MG63 (cell line): ENCODE measurements around the gene MED12L. TPM values are rescaled to one million over a fixed set of nuclear protein-coding genes. Genes with fewer than 3 reads are reported as not detected.
A peak's percentile ranks its signal among the peaks of the same experiment; 100 is the strongest.

Experiments
- DNase-seq: peaks from one replicate; pipeline ENCODE4 v3.0.0-alpha.2; 2020
- H3K27me3 ChIP-seq: fragments of 250-450 bp; sonication (Bioruptor Pico); 2 replicates; pipeline ENCODE4 v1.5.1; 2020; ENCODE audit warnings: mild to moderate bottlenecking, moderate library complexity
- H3K36me3 ChIP-seq: fragments of 250-450 bp; sonication (Bioruptor Pico); 2 replicates; pipeline ENCODE4 v1.5.1; 2020; ENCODE audit warnings: mild to moderate bottlenecking, moderate library complexity
- H3K4me3 ChIP-seq: fragments of 250-450 bp; sonication (Bioruptor Pico); 2 replicates; pipeline ENCODE4 v1.5.1; 2020; ENCODE audit warnings: mild to moderate bottlenecking, moderate library complexity
- H3K9me3 ChIP-seq: fragments of 250-450 bp; sonication (Bioruptor Pico); 2 replicates; pipeline ENCODE4 v1.5.1; 2020; ENCODE audit warnings: mild to moderate bottlenecking, moderate library complexity
- total RNA-seq: library from RNA; depleted of rRNA; stranded (reverse); fragments of >200 nt; shearing (Covaris generic); gene quantifications from 2 replicates; pipeline ENCODE4 v1.2.3, GENCODE V29; 2014; ENCODE audit warnings: low replicate concordance

MED12L gene
- total RNA-seq, 1 experiment from 2014 or later = not detected

DNA sequence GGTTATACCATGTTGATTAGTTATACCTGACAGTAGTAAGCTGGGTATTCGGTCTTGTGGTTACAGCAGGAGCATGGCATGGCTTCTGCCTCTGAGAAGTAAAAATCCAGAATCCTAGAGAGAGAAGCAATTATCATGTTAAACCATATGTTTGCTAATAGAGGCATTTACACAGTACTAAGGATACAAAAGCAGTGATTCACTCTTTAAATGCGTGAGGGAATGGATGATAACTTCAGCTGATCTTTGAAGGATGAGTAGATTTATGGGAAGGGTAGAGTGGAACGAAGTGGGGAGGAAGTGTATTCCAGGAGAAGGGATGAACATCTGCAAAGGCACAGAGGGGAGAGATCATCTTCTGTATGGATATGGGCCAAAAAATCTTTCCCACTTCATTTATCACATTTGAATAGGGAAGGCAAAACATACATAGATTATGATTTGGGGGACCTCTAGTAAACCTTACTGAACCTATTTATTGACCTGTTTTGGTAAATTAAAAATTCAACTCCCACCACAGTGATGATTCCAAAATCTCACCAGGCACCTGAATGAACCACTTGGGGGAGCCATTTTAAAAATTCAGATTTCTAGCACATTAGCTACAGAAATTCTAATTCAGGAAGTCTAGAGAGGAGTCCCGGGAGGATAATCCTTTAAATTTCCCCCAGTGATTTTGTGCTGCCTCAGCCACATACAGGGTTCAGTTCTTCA, 340.3 kb downstream of the MED12L start:
- no peak overlapping the region for H3K4me3 ChIP-seq
- H3K9me3 ChIP-seq = no peaks in the 10 kb centered on the region
- no peaks in the 10 kb centered on the region for H3K36me3 ChIP-seq
- no peak for DNase-seq
- no peaks in the 10 kb centered on the region for H3K27me3 ChIP-seq

- DNase-seq = no peak
- Histone ChIP-seq H3K9me3 (no peaks in the 10 kb centered on the region), H3K4me3 (no peak overlapping the region), H3K27me3 (no peaks in the 10 kb centered on the region), H3K36me3 (no peaks in the 10 kb centered on the region)
Measured at GRCh38 chr3:151426341-151426657, 340.8 kb downstream of the MED12L start.

GRCh38 chr3:151428386-151428785, 342.9 kb downstream of the MED12L start:
- Histone ChIP-seq H3K27me3 (no peaks in the 10 kb centered on the region), H3K9me3 (no peaks in the 10 kb centered on the region; the same call in 1 of the 2 replicates), H3K4me3 (no peak overlapping the region), H3K36me3 (no peaks in the 10 kb centered on the region)
- peak; percentile 61 for DNase-seq

GRCh38 chr3:151430821-151431484, 345.5 kb downstream of the MED12L start:
- Histone ChIP-seq H3K36me3 (no peaks in the 10 kb centered on the region), H3K4me3 (no peak overlapping the region), H3K9me3 (no peaks in the 10 kb centered on the region; the same call in 1 of the 2 replicates), H3K27me3 (no peaks in the 10 kb centered on the region)
- DNase-seq = no peak

- Histone ChIP-seq H3K4me3 (no peak overlapping the region), H3K36me3 (no peaks in the 10 kb centered on the region), H3K9me3 (no peaks in the 10 kb centered on the region; the same call in 1 of the 2 replicates), H3K27me3 (no peaks in the 10 kb centered on the region)
- no peak for DNase-seq
Measured at GRCh38 chr3:151431940-151432339, 346.5 kb downstream of the MED12L start.

DNA sequence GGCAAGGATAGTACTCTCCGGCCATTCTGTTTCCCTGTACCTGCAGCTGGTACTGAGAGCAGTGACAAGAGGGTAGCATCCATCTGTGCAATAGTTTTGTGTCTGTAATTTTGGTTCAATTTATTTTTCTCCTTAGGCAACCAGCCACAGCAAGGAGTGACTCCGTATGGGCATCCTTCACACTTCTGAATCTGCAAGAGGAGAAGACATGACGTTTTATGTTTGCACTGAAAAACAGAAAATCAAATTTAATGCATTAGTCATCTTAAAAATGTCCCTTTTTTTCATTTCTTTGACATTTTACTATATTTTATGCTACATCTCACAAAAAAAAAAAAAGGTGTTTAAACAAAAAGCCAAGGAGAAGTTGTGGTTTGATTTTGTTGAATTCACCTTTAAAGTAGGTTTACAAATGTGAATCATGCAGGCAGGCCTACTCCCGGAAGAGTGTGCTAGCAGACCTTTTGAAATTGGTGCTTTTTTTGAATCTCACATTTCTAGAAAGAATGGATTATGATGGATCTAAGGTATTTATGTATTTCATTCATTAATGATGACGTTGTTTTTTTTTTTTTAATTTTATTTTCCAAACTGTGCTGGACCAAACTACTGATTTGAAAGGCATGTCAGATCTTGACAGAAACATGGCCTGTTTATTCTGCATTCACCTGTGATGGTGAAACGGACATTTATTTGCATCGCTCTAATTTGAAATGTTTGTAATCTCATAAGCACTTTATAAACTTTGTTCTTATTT, 347.3 kb downstream of the MED12L start:
- no peak for DNase-seq
- Histone ChIP-seq H3K9me3 (no peaks in the 10 kb centered on the region; the same call in 1 of the 2 replicates), H3K36me3 (no peaks in the 10 kb centered on the region), H3K27me3 (no peaks in the 10 kb centered on the region), H3K4me3 (no peak overlapping the region)

- peak; percentile 53 for DNase-seq
- H3K27me3 ChIP-seq = no peaks in the 10 kb centered on the region
- no peak overlapping the region for H3K4me3 ChIP-seq
- H3K36me3 ChIP-seq = no peaks in the 10 kb centered on the region
- no peaks in the 10 kb centered on the region; the same call in 1 of the 2 replicates for H3K9me3 ChIP-seq
Measured at GRCh38 chr3:151434151-151434890, 348.9 kb downstream of the MED12L start.

GRCh38 chr3:151436675-151437446, 351.4 kb downstream of the MED12L start:
- DNase-seq = no peak
- Histone ChIP-seq H3K27me3 (no peaks in the 10 kb centered on the region), H3K9me3 (no peaks in the 10 kb centered on the region; the same call in 1 of the 2 replicates), H3K36me3 (no peaks in the 10 kb centered on the region), H3K4me3 (no peak overlapping the region)

DNA sequence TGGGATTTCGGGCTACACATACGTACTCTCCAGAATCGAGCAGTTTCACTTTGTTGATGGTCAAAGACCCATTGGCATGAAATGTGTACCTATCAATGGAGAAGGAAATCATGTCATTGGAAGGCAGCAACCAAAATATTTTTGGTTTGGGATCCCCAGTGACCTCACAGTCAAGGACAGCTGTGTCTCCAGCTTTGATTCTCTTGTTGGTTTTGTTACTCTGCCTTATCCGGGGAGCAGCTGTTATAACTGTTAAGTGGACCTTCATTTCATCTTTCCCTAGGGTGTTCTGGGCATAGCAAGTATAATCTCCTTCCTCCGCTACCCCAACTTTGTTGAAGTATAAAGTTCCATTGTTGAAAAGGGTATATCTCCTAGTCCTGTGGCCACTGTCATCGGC, 352.4 kb downstream of the MED12L start:
- no peaks in the 10 kb centered on the region for H3K27me3 ChIP-seq
- H3K36me3 ChIP-seq = no peaks in the 10 kb centered on the region
- no peaks in the 10 kb centered on the region; the same call in 1 of the 2 replicates for H3K9me3 ChIP-seq
- H3K4me3 ChIP-seq = no peak overlapping the region
- DNase-seq = no peak

DNA sequence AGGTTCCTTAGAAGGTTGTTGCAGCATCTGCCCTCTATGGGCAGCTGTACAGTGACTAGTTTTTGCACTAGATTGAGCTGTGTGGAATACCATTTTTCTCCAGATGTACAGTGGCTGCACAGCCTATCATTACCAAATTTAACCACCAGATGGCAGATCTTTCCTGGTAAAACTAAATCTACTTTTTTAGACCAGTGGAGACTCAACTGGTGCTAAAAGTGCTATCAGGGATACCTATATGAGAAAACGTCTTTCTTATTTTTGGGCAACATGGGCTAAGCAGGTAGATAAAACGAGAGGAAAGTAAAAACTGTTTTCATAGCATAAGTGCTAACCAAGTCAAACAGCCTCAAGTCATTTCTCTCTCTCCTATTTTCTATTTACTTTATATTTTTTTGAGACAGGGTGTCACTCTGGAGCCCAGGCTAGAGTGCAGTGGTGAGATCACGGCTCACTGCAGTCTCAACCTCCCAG, 354.2 kb downstream of the MED12L start:
- Histone ChIP-seq H3K36me3 (no peaks in the 10 kb centered on the region), H3K4me3 (no peak overlapping the region)
- DNase-seq = peak; percentile 22

GRCh38 chr3:151440940-151441339, 355.5 kb downstream of the MED12L start:
- DNase-seq = no peak
- no peaks in the 10 kb centered on the region for H3K9me3 ChIP-seq
- H3K36me3 ChIP-seq = no peaks in the 10 kb centered on the region
- H3K27me3 ChIP-seq = no peaks in the 10 kb centered on the region
- H3K4me3 ChIP-seq = no peak overlapping the region

More for the DNA sequence above, 354.2 kb downstream of the MED12L start:
- Histone ChIP-seq H3K9me3 (no peaks in the 10 kb centered on the region), H3K27me3 (no peaks in the 10 kb centered on the region)

- DNase-seq = no peak
- H3K4me3 ChIP-seq = no peak overlapping the region
- no peaks in the 10 kb centered on the region for H3K36me3 ChIP-seq
- peaks cover 9% of the 10 kb centered on the region for H3K9me3 ChIP-seq
- H3K27me3 ChIP-seq = no peaks in the 10 kb centered on the region
Measured at GRCh38 chr3:151443583-151443982, 358.1 kb downstream of the MED12L start.

DNA sequence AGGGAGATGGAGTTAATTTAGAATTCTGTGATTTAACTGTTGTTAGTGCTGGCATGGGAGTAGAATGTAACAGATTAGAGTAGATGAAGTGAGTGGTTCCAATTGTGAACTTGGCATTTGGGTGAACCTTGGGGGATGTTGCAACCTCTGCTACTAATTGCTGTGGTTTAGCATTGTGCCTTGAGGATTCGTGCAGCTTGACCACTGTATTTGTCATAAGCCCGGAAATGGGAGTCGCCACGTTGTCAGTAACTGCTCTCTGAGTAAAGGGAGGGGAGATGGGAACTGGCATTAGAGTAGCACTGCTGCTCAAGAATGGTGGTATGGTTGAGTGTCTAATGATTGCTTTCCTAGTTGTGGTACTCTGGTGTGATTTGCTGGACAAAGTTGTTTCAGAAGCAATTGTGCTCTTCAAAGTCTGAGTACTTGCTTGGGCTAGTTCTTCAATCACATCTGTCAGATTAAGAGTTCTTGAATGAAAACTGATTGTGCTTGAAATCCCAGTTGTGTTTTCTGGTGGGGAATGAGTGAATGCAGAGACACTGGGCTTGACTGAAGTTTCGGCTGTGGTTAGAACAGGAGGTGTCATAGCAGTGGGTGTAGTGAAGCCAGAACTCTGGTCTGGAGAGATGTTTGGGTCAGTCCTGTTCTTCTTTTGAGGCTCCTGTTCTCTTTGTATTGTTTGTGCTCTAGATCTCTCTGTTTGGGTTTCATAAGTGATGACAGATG, 360.0 kb downstream of the MED12L start:
- H3K36me3 ChIP-seq = no peaks in the 10 kb centered on the region
- H3K9me3 ChIP-seq = peaks cover 16% of the 10 kb centered on the region
- no peaks in the 10 kb centered on the region for H3K27me3 ChIP-seq
- DNase-seq = peak; percentile 89
- no peak overlapping the region for H3K4me3 ChIP-seq

DNA sequence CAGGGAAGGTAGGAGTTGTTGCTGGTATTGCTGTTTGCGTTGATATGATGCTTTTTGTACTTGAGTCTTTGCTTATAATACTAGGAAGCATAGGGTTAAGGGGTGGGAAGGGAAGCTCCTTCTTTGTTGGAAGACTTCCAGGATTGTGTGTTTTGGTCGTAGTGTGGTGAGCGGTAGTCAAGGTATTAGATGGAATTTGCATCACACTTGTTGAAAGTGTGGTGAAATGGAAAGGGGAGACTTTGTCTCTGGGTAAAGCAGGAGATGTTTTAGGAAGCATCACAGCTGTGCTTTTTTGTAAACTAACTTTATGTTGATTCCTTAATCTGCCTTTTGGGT, 360.5 kb downstream of the MED12L start:
- DNase-seq = no peak
- Histone ChIP-seq H3K36me3 (no peaks in the 10 kb centered on the region), H3K4me3 (no peak overlapping the region), H3K9me3 (peaks cover 16% of the 10 kb centered on the region), H3K27me3 (no peaks in the 10 kb centered on the region)

- H3K9me3 ChIP-seq = peaks cover 16% of the 10 kb centered on the region
- no peaks in the 10 kb centered on the region for H3K36me3 ChIP-seq
Measured at GRCh38 chr3:151452368-151452767, 366.9 kb downstream of the MED12L start.

More at GRCh38 chr3:151452368-151452767, 366.9 kb downstream of the MED12L start:
- no peak for DNase-seq
- Histone ChIP-seq H3K4me3 (no peak overlapping the region), H3K27me3 (0 out of 2 replicates have a peak, but pooled peaks cover 2% of the 10 kb centered on the region)
